NB4 (cell line): ENCODE measurements around the gene LITAF.

Experiments used
- MYC ChIP-seq: IDR thresholded peaks from 2 replicates; pipeline ENCODE4 v1.6.1; 2011; ENCODE audit warnings: low read depth, low read length
- POLR2A ChIP-seq: IDR thresholded peaks from 2 replicates; pipeline ENCODE4 v1.6.1; 2011; ENCODE audit warnings: mild to moderate bottlenecking; ENCODE audit not compliant: insufficient read length; ENCODE audit errors: extremely low read depth
- TF ChIP-seq, protein P1 (sequence below): IDR thresholded peaks from one replicate; pipeline ENCODE4 v1.5.1; 2012; ENCODE audit warnings: low read depth, low read length
- TF ChIP-seq, protein P2 (sequence below): IDR thresholded peaks from 2 replicates; pipeline ENCODE4 v1.6.1; 2011; ENCODE audit warnings: low read depth, low read length

DNA sequence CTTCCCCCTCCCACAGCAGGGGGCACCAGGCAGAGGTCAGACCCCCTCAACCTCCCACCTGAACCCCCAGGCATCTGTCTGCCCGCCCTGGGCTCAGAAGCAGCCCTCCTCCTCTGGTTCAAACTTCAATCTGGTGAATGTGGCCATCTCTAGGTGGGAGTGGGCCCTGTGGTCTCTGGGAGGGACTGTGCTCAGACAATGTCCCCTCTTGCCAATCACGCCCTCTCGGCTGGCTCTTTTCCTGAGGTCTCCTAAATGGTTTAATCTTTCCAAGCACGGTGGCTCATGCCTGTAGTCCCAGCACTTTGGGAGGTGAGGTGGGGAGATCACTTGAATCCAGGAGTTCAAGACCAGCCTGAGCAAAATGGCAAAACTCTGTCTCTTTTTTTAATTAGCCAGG, 15.2 kb downstream of the LITAF start:
- TF ChIP-seq, protein P1, sequence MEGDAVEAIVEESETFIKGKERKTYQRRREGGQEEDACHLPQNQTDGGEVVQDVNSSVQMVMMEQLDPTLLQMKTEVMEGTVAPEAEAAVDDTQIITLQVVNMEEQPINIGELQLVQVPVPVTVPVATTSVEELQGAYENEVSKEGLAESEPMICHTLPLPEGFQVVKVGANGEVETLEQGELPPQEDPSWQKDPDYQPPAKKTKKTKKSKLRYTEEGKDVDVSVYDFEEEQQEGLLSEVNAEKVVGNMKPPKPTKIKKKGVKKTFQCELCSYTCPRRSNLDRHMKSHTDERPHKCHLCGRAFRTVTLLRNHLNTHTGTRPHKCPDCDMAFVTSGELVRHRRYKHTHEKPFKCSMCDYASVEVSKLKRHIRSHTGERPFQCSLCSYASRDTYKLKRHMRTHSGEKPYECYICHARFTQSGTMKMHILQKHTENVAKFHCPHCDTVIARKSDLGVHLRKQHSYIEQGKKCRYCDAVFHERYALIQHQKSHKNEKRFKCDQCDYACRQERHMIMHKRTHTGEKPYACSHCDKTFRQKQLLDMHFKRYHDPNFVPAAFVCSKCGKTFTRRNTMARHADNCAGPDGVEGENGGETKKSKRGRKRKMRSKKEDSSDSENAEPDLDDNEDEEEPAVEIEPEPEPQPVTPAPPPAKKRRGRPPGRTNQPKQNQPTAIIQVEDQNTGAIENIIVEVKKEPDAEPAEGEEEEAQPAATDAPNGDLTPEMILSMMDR: no peak
- TF ChIP-seq, protein P2, sequence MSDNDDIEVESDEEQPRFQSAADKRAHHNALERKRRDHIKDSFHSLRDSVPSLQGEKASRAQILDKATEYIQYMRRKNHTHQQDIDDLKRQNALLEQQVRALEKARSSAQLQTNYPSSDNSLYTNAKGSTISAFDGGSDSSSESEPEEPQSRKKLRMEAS: no peak
- no peak for TF ChIP-seq POLR2A
- TF ChIP-seq MYC: no peak
